ENCODE data around the gene NCOA3. TPM values are rescaled to one million over a fixed set of nuclear protein-coding genes. Genes with fewer than 3 reads are reported as not detected.

Gene NCOA3
- total and polyA plus RNA-seq, 2 of the 8 experiments (the other 6 are each of a cell fraction or from before 2014, with no cell fraction given) = 7.9 to 24.7 TPM

- no peak overlapping the region for H3K9ac ChIP-seq (replicated peaks in 1 of 4; ENCODE audit: extremely low read depth in 1 of 4, low read depth in 3 of 4, low read length in 3 of 4)
- H3K18ac ChIP-seq (ENCODE audit: extremely low read depth, low read length) = no peak overlapping the region
- no peak overlapping the region for H2BK20ac ChIP-seq (ENCODE audit: low read length)
- H3K4me2 ChIP-seq (ENCODE audit: insufficient read depth in 1 of 2, low read depth in 2 of 2, low read length in 2 of 2) = no peak overlapping the region
- H3K4ac ChIP-seq (replicated peaks; ENCODE audit: insufficient read length, low read depth, low read length) = no peak overlapping the region
- no peak overlapping the region for H4K5ac ChIP-seq (ENCODE audit: insufficient read length, low read depth, low read length)
- no peak overlapping the region for H2BK120ac ChIP-seq (replicated peaks; ENCODE audit: low read depth, low read length)
- no peak overlapping the region for H2AFZ ChIP-seq (ENCODE audit: low read length)
- H3K23ac ChIP-seq (ENCODE audit: insufficient read length) = no peak overlapping the region
- H3K23me2 ChIP-seq (ENCODE audit: low read depth, low read length) = no peaks in the 10 kb centered on the region
- 81% methylated on average over 3 of the region's 3 CpGs; no CpG with 5 or more reads in 1 of the 2 experiments for WGBS, 2 experiments (ENCODE audit: extremely low coverage in 1 of 2, insufficient coverage in 1 of 2, insufficient read length in 1 of 2, insufficient replicate concordance in 2 of 2, low coverage in 1 of 2, low lambda C conversion rate in 2 of 2, missing lambda C conversion rate in 1 of 2)
- no peaks in the 10 kb centered on the region for H4K20me1 ChIP-seq (replicated peaks in 1 of 2; ENCODE audit: control insufficient read depth in 1 of 2, insufficient read depth in 2 of 2, low read length in 2 of 2)
- CTCF ChIA-PET (ENCODE audit: partially characterized antibody) = interaction anchor here (0.6 to 2.5 kb wide), 3 partner anchors 11 to 166 kb away, joined by 3 to 12 read pairs (median 3); no protein-coding TSS in a partner anchor
- DNase-seq (ENCODE audit: low read depth in 1 of 2, low spot score in 2 of 2) (peak in 1 of 2 experiments; percentile 7), FAIRE-seq (no peak)
- peaks cover 0 to 27% (median 12%) of the 10 kb centered on the region in 4 experiments; a peak in 6 of 7 replicates for H3K4me1 ChIP-seq (replicated peaks in 1 of 4; ENCODE audit: control insufficient read depth in 3 of 4, insufficient read depth in 4 of 4, low read length in 3 of 4)
- no peak overlapping the region for H2BK5ac ChIP-seq (ENCODE audit: low read depth, low read length)
- H3K27ac ChIP-seq (ENCODE audit: low read depth, low read length) = no peak overlapping the region
- peaks cover 0 to 56% (median 13%) of the 10 kb centered on the region in 4 experiments; a peak in 6 of 8 replicates for H3K36me3 ChIP-seq (ENCODE audit: control insufficient read depth in 2 of 4, insufficient read depth in 4 of 4, low read length in 3 of 4)
- no peak overlapping the region for H2BK15ac ChIP-seq (ENCODE audit: low read length)
- H3K79me1 ChIP-seq (ENCODE audit: low read depth, low read length) = no peaks in the 10 kb centered on the region
- no peaks in the 10 kb centered on the region for H3K79me2 ChIP-seq (ENCODE audit: control insufficient read depth in 1 of 2, insufficient read depth in 2 of 2, low read length in 2 of 2)
- POLR2A ChIA-PET (ENCODE audit: partially characterized antibody) = no interaction called here
- H3K14ac ChIP-seq (ENCODE audit: insufficient read length) = no peak overlapping the region
- H3K27me3 ChIP-seq (replicated peaks in 1 of 4; ENCODE audit: control insufficient read depth in 3 of 4, extremely low read depth in 1 of 4, insufficient read depth in 3 of 4, low read length in 3 of 4) = no peaks in the 10 kb centered on the region
- no peak overlapping the region for H2AK5ac ChIP-seq (ENCODE audit: low read depth, low read length)
- no peak overlapping the region for H3K4me3 ChIP-seq (ENCODE audit: extremely low read depth in 1 of 4, insufficient read depth in 2 of 4, low read depth in 3 of 4, low read length in 4 of 4)
- no peak overlapping the region for H4K91ac ChIP-seq (replicated peaks; ENCODE audit: insufficient read length, low read length)
- H2BK12ac ChIP-seq (ENCODE audit: low read depth, low read length) = no peak overlapping the region
- no peak overlapping the region for H3K56ac ChIP-seq (replicated peaks; ENCODE audit: insufficient read length, low read depth, low read length)
- H3K9me3 ChIP-seq (ENCODE audit: insufficient read depth in 2 of 2, low read depth in 1 of 2, low read length in 1 of 2) = no peaks in the 10 kb centered on the region
- H4K8ac ChIP-seq (ENCODE audit: extremely low read depth, insufficient read depth, low read length) = no peak overlapping the region
- TF ChIP-seq TCF12 (IDR thresholded peaks at IDR 0.05; ENCODE audit: low read depth, low read length) (no peak), TAF1 (IDR thresholded peaks at IDR 0.05; ENCODE audit: low read depth, low read length) (no peak), GABPA (IDR thresholded peaks at IDR 0.05; ENCODE audit: borderline replicate concordance, insufficient read depth, low read length) (no peak), CREB1 (IDR thresholded peaks at IDR 0.05) (no peak), YY1 (IDR thresholded peaks at IDR 0.05; ENCODE audit: low read depth, low read length) (no peak), SP4 (IDR thresholded peaks at IDR 0.05; ENCODE audit: low read length) (no peak), ATF3 (IDR thresholded peaks at IDR 0.05; ENCODE audit: insufficient read depth, low read depth, low read length) (no peak), MAFK (IDR thresholded peaks at IDR 0.05; ENCODE audit: low read depth, low read length) (no peak), EP300 (IDR thresholded peaks at IDR 0.05; ENCODE audit: borderline replicate concordance in 1 of 2, low read depth in 2 of 2, low read length in 2 of 2) (no peak), RXRA (IDR thresholded peaks at IDR 0.05; ENCODE audit: insufficient read depth, low read depth, low read length) (no peak), TEAD4 (IDR thresholded peaks at IDR 0.05; ENCODE audit: low read depth, low read length) (no peak), CHD2 (IDR thresholded peaks at IDR 0.05; ENCODE audit: low read length) (no peak), FOSL1 (IDR thresholded peaks at IDR 0.05; ENCODE audit: insufficient read depth, low read depth, low read length) (no peak), GTF2F1 (IDR thresholded peaks at IDR 0.05; ENCODE audit: borderline replicate concordance, low read depth, low read length) (no peak)
- TF ChIP-seq, protein P1, sequence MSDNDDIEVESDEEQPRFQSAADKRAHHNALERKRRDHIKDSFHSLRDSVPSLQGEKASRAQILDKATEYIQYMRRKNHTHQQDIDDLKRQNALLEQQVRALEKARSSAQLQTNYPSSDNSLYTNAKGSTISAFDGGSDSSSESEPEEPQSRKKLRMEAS (IDR thresholded peaks at IDR 0.05) = no peak
Measured at GRCh38 chr20:47652301-47652700, 150.6 kb downstream of the NCOA3 start.
